ENCODE results near the gene ENG.

- TF ChIP-seq CTCF (IDR thresholded peaks at IDR 0.05 in 2 of 3, conservative IDR thresholded peaks at IDR 0.05 in 1 of 3; ENCODE audit: borderline replicate concordance in 1 of 3, insufficient read depth in 1 of 3, low read depth in 2 of 3, low read length in 2 of 3) (peak; percentile 40 to 63 (median 40); a peak in 4 of 6 replicates), EZH2 (IDR thresholded peaks at IDR 0.05) (no peak), MAX (IDR thresholded peaks at IDR 0.05) (no peak; the same call in 1 of the 2 replicates), SIN3A (IDR thresholded peaks at IDR 0.05; ENCODE audit: low read depth) (no peak), POLR2AphosphoS5 (IDR thresholded peaks at IDR 0.05; ENCODE audit: low read depth, low read length) (no peak), POLR2A (IDR thresholded peaks at IDR 0.05; ENCODE audit: borderline replicate concordance, extremely low read depth, insufficient read depth, insufficient read length) (no peak), REST (IDR thresholded peaks at IDR 0.05; ENCODE audit: low read depth) (no peak), EZH2phosphoT487 (IDR thresholded peaks at IDR 0.05; ENCODE audit: borderline replicate concordance) (no peak)
Observed at GRCh38 chr9:127825319-127826051, 29.0 kb downstream of the ENG start.
